Erythroblast (primary cell): Measurements from ENCODE around the gene TFDP2.

Experiments used
- GATA1 ChIP-seq: IDR thresholded peaks from 2 replicates; pipeline ENCODE4 v1.6.1; 2011; ENCODE audit warnings: low read depth, mild to moderate bottlenecking, control low read depth, low read length, moderate library complexity
- POLR2A ChIP-seq: IDR thresholded peaks from 2 replicates; pipeline ENCODE4 v1.6.1; 2011; ENCODE audit warnings: mild to moderate bottlenecking, low read length

DNA sequence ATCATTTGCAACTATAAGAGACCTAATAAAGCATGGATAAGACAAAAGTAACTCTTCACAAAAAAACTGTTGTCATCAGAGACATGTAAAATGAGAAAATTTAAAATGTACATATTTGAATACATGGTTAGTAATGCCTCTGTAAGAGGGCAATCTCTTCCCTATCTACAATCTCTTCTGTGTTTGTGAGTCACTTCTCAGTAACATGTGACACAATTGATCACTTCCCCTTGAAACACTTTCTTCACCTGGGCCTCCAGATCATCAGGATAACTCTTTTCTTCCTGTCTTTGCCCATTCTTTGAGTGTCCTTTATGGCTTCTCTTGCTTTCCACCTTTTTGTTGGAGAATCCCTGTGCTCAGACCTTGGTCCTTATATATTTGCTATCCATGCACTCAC is 50.4 kb downstream of the TFDP2 start:
- TF ChIP-seq POLR2A (no peak), GATA1 (no peak)
